WTC11 (cell line): Measurements from ENCODE around the gene TMEM176B. TPM values are rescaled to one million over a fixed set of nuclear protein-coding genes. Genes with fewer than 3 reads are reported as not detected.

Experiments
- ATAC-seq: fragments of 200-7000 bp; cut with Tn5 transposase; 2 replicates; pipeline ENCODE4 v1.10.0; 2021; ENCODE audit warnings: mild to moderate bottlenecking, moderate library complexity
- CTCF ChIA-PET: fragments of 300-600 bp; sonication (Branson Sonifier 250); formaldehyde crosslinking; loops from one replicate; lab custom pipeline; 2021; ENCODE audit warnings: antibody characterized with exemption; lab: Charles Lee
- POLR2A ChIA-PET: fragments of 350-600 bp; sonication (Branson Sonifier 250); formaldehyde crosslinking; loops from one replicate; lab custom pipeline; 2021; ENCODE audit warnings: antibody characterized with exemption; lab: Charles Lee
- DNase-seq: peaks from one replicate; pipeline ENCODE4 v3.0.0; 2021; ENCODE audit warnings: low spot score
- H3K27ac Mint-ChIP-seq: 2 replicates; pipeline ENCODE4 v1.8.0; 2021; ENCODE audit warnings: mixed read lengths
- H3K27me3 Mint-ChIP-seq: 2 replicates; pipeline ENCODE4 v1.8.0; 2021; ENCODE audit warnings: low read depth, mild to moderate bottlenecking, moderate library complexity, mixed read lengths
- H3K36me3 Mint-ChIP-seq: 2 replicates; pipeline ENCODE4 v1.8.0; 2021; ENCODE audit warnings: mixed read lengths
- H3K4me1 Mint-ChIP-seq: 2 replicates; pipeline ENCODE4 v1.8.0; 2022; ENCODE audit warnings: mixed read lengths
- H3K4me3 Mint-ChIP-seq: 2 replicates; pipeline ENCODE4 v1.8.0; 2021; ENCODE audit warnings: mild to moderate bottlenecking, moderate library complexity, mixed read lengths
- H3K9me3 Mint-ChIP-seq: 2 replicates; pipeline ENCODE4 v1.8.0; 2021; ENCODE audit warnings: mixed read lengths
- AFF4 ChIP-seq: sonication (generic); formaldehyde crosslinking; IDR thresholded peaks from 2 replicates; pipeline ENCODE4 v1.8.1; 2023; ENCODE audit warnings: mild to moderate bottlenecking, missing genetic modification reagents, borderline replicate concordance
- ATF6 ChIP-seq: sonication (generic); formaldehyde crosslinking; IDR thresholded peaks from 2 replicates; pipeline ENCODE4 v1.8.1; 2023; ENCODE audit warnings: mild to moderate bottlenecking, missing genetic modification reagents
- ERG ChIP-seq: fragments of 250-450 bp; sonication (Bioruptor Pico); IDR thresholded peaks from 2 replicates; pipeline ENCODE4 v1.8.0; 2021; ENCODE audit warnings: mild to moderate bottlenecking
- FOXJ3 ChIP-seq: sonication (generic); formaldehyde crosslinking; IDR thresholded peaks from 2 replicates; pipeline ENCODE4 v1.9.0; 2021; ENCODE audit warnings: missing genetic modification reagents, mild to moderate bottlenecking, borderline replicate concordance
- FOXK1 ChIP-seq: sonication (generic); formaldehyde crosslinking; IDR thresholded peaks from 2 replicates; pipeline ENCODE4 v1.8.0; 2022; ENCODE audit warnings: mild to moderate bottlenecking, moderate library complexity, missing genetic modification reagents
- HMGXB4 ChIP-seq: sonication (generic); formaldehyde crosslinking; IDR thresholded peaks from 2 replicates; pipeline ENCODE4 v1.8.1; 2023; ENCODE audit warnings: mild to moderate bottlenecking, moderate library complexity, missing genetic modification reagents
- IRF1 ChIP-seq: sonication (generic); formaldehyde crosslinking; IDR thresholded peaks from 2 replicates; pipeline ENCODE4 v1.8.0; 2023; ENCODE audit warnings: missing genetic modification reagents
- MLX ChIP-seq: sonication (generic); formaldehyde crosslinking; IDR thresholded peaks from 2 replicates; pipeline ENCODE4 v1.8.1; 2023; ENCODE audit warnings: mild to moderate bottlenecking, missing genetic modification reagents, moderate library complexity
- MYBL2 ChIP-seq: sonication (generic); formaldehyde crosslinking; IDR thresholded peaks from 2 replicates; pipeline ENCODE4 v1.8.1; 2023; ENCODE audit warnings: mild to moderate bottlenecking, moderate library complexity, missing genetic modification reagents
- PRDM15 ChIP-seq: sonication (generic); formaldehyde crosslinking; IDR thresholded peaks from 2 replicates; pipeline ENCODE4 v1.8.0; 2022; ENCODE audit warnings: missing genetic modification reagents
- STAT6 ChIP-seq: sonication (generic); formaldehyde crosslinking; conservative IDR thresholded peaks from 2 replicates; pipeline ENCODE4 v1.8.1; 2023; ENCODE audit warnings: mild to moderate bottlenecking, low read depth, missing genetic modification reagents, moderate library complexity
- TP53 ChIP-seq: sonication (generic); formaldehyde crosslinking; IDR thresholded peaks from 2 replicates; pipeline ENCODE4 v1.8.1; 2023; ENCODE audit warnings: mild to moderate bottlenecking, missing genetic modification reagents
- USF2 ChIP-seq: sonication (generic); formaldehyde crosslinking; IDR thresholded peaks from 2 replicates; pipeline ENCODE4 v1.8.1; 2023; ENCODE audit warnings: mild to moderate bottlenecking, missing genetic modification reagents, moderate library complexity
- ZSCAN18 ChIP-seq: fragments of 250-450 bp; sonication (Bioruptor Pico); IDR thresholded peaks from 2 replicates; pipeline ENCODE4 v2.1.2; 2022; ENCODE audit warnings: mild to moderate bottlenecking, moderate library complexity
- total RNA-seq: library from RNA; stranded (reverse); gene quantifications from 3 replicates; pipeline ENCODE4 v1.2.3, GENCODE V29; 2021

The TMEM176B gene
- total RNA-seq, 1 experiment from 2014 or later, result 1.0 TPM

- Mint-ChIP-seq H3K4me1 (no peaks in the 10 kb centered on the region), H3K9me3 (no peaks in the 10 kb centered on the region), H3K36me3 (no peaks in the 10 kb centered on the region), H3K27ac (no peak overlapping the region), H3K4me3 (no peak overlapping the region), H3K27me3 (peaks cover 96% of the 10 kb centered on the region)
- TF ChIP-seq ATF6 (CRISPR knock-in tag) (no peak), FOXJ3 (CRISPR knock-in tag) (no peak)
- DNase-seq (no peak), ATAC-seq (no peak)
- ChIA-PET POLR2A (no interaction called here), CTCF (no interaction called here)
These were observed 51.8 kb downstream of the TMEM176B start for GRCh38 chr7:150748376-150748775.

- H3K27me3 Mint-ChIP-seq, result peaks cover 96% of the 10 kb centered on the region
- no peaks in the 10 kb centered on the region for H3K36me3 Mint-ChIP-seq
- no peaks in the 10 kb centered on the region for H3K9me3 Mint-ChIP-seq
- H3K4me1 Mint-ChIP-seq, result no peaks in the 10 kb centered on the region
- H3K27ac Mint-ChIP-seq, result no peak overlapping the region
- ChIA-PET POLR2A (no interaction called here), CTCF (no interaction called here)
- DNase-seq, result no peak
- H3K4me3 Mint-ChIP-seq, result no peak overlapping the region
- no peak for ATAC-seq
- TF ChIP-seq HMGXB4 (CRISPR knock-in tag), result no peak
- TF ChIP-seq MLX (CRISPR knock-in tag), result no peak
- TF ChIP-seq AFF4, result no peak
- no peak for TF ChIP-seq PRDM15
- no peak for TF ChIP-seq FOXK1 (CRISPR knock-in tag)
- TF ChIP-seq MYBL2 (CRISPR knock-in tag), result no peak
- TF ChIP-seq ZSCAN18 (CRISPR knock-in tag), result no peak
- TF ChIP-seq USF2 (CRISPR knock-in tag), result no peak
- no peak for TF ChIP-seq STAT6 (CRISPR knock-in tag)
- TF ChIP-seq TP53, result no peak
- TF ChIP-seq IRF1 (CRISPR knock-in tag), result no peak
- no peak for TF ChIP-seq ERG (CRISPR knock-in tag)
These were observed 53.2 kb downstream of the TMEM176B start for GRCh38 chr7:150746921-150747320.
